Measurements from ENCODE around the gene DPYSL4. TPM values are rescaled to one million over a fixed set of nuclear protein-coding genes. Genes with fewer than 3 reads are reported as not detected.

Gene DPYSL4
- total RNA-seq, 2 experiments from 2014 or later: 1.2 to 1.6 TPM

- CTCF ChIA-PET: interaction anchor here (0.6 to 0.9 kb wide), 2 partner anchors 14 to 93 kb away, joined by 3 to 4 read pairs; no protein-coding TSS in a partner anchor
- H3K4me1 Mint-ChIP-seq: peaks cover 5% of the 10 kb centered on the region
Observed at GRCh38 chr10:132170561-132171361, 16.0 kb upstream of the DPYSL4 start.

DNA sequence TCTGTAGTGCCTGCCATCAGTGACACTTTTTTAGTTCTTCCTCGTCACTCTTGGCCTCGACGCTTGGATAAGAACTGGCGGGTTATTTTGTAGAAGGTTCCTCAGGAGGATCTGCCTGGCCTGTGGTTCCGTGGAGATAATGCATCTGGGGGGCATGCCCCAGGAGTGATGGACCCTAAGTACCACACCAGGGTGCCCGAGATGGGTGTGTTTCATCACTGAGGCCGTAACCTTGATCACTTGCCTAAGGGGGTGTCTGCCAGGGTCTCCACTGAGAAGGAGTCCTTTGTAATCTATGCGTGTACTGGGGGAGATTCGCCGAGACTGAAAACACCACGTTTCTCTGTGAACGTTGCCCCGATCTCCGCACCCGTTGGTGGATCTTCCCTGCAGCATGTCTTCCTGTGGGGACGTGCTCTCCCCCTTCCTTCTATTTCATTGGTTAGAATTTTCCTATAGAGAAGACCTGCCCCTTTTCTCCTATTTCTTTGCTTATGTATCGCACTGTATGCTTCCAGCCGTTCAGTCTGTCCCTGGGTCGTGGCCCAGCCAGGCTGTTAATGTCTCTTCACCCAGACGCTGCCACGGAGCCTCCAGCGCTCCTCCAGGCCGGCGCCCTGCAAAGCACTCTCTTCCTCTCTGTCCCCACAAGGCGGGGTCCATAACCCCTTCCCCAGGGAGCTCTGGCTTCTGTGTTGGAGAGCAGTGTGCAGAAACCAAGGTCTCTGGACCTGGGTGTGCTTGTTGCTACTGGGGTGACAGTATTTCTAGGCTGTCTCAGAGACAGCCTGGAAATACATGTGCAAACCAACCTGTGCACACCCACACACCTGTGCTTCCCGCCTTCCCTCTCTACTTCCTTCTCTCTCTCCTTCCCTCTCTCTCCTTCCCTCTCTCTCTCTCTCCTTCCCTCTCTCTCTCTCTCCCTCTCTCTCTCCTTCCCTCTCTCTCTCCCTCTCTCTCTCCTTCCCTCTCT lies 14.4 kb upstream of the DPYSL4 start:
- H3K9me3 Mint-ChIP-seq: peaks cover 11% of the 10 kb centered on the region
- H3K27me3 Mint-ChIP-seq: peaks cover 18% of the 10 kb centered on the region
- H3K27ac Mint-ChIP-seq: no peak overlapping the region
- H3K4me1 Mint-ChIP-seq: no peaks in the 10 kb centered on the region
- H3K36me3 Mint-ChIP-seq (ENCODE audit: low read depth): peaks cover 4% of the 10 kb centered on the region
- POLR2A ChIA-PET: interaction anchor here (0.6 kb wide), 1 partner anchor 262 kb away, joined by 3 read pairs; no protein-coding TSS in a partner anchor
- CTCF ChIA-PET: no interaction called here
- no peak for DNase-seq
- H3K4me3 Mint-ChIP-seq: no peak overlapping the region

More at GRCh38 chr10:132170561-132171361, 16.0 kb upstream of the DPYSL4 start:
- Mint-ChIP-seq H3K4me3 (no peak overlapping the region), H3K27ac (no peak overlapping the region), H3K9me3 (peaks cover 11% of the 10 kb centered on the region), H3K36me3 (ENCODE audit: low read depth) (peaks cover 4% of the 10 kb centered on the region), H3K27me3 (peaks cover 6% of the 10 kb centered on the region)
- POLR2A ChIA-PET: no interaction called here
- DNase-seq: no peak

DNA sequence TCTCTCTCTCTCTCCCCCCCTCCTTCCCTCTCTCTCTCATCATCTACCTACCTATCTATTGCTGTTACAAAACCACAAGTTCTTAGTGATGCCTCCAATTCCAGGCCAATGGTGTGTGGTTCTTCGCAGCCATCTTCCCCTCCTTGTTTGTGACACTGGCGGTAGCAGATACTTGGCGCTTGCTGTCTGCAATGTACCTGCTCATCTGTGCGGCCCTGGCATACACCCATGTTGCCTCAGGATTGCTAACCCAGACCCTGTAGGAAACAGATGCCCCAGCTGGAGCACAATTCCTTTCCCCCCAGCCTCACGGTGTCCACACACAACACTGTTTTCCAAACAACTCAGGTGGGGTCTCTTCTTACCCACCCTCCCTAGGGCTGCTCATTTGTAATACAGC lies 13.6 kb upstream of the DPYSL4 start:
- no peak for DNase-seq
- H3K27me3 Mint-ChIP-seq: peaks cover 21% of the 10 kb centered on the region
- H3K4me3 Mint-ChIP-seq: peak overlapping the region; percentile 22
- peaks cover 11% of the 10 kb centered on the region for H3K9me3 Mint-ChIP-seq
- H3K27ac Mint-ChIP-seq: no peak overlapping the region
- no peaks in the 10 kb centered on the region for H3K4me1 Mint-ChIP-seq
- H3K36me3 Mint-ChIP-seq (ENCODE audit: low read depth): peaks cover 4% of the 10 kb centered on the region
- ChIA-PET POLR2A (interaction anchor here (0.6 kb wide), 1 partner anchor 261 kb away, joined by 3 read pairs; no protein-coding TSS in a partner anchor), CTCF (no interaction called here)

- Mint-ChIP-seq H3K9me3 (peaks cover 11% of the 10 kb centered on the region), H3K4me3 (no peak overlapping the region), H3K27me3 (peaks cover 21% of the 10 kb centered on the region), H3K4me1 (no peaks in the 10 kb centered on the region), H3K27ac (no peak overlapping the region), H3K36me3 (ENCODE audit: low read depth) (peaks cover 4% of the 10 kb centered on the region)
- CTCF ChIA-PET: no interaction called here
- POLR2A ChIA-PET: no interaction called here
- no peak for DNase-seq
Observed at GRCh38 chr10:132174237-132174636, 12.5 kb upstream of the DPYSL4 start.

- POLR2A ChIA-PET: no interaction called here
- Mint-ChIP-seq H3K4me1 (no peaks in the 10 kb centered on the region), H3K9me3 (peaks cover 11% of the 10 kb centered on the region), H3K4me3 (no peak overlapping the region), H3K27ac (no peak overlapping the region), H3K36me3 (ENCODE audit: low read depth) (peaks cover 4% of the 10 kb centered on the region), H3K27me3 (peaks cover 21% of the 10 kb centered on the region)
- CTCF ChIA-PET: no interaction called here
- DNase-seq: no peak
Observed at GRCh38 chr10:132175408-132175807, 11.3 kb upstream of the DPYSL4 start.

GRCh38 chr10:132175907-132176581 lies 10.7 kb upstream of the DPYSL4 start:
- H3K9me3 Mint-ChIP-seq: peaks cover 16% of the 10 kb centered on the region
- no peak for DNase-seq
- ChIA-PET CTCF (no interaction called here), POLR2A (no interaction called here)
- peaks cover 21% of the 10 kb centered on the region for H3K27me3 Mint-ChIP-seq
- H3K4me1 Mint-ChIP-seq: no peaks in the 10 kb centered on the region
- H3K36me3 Mint-ChIP-seq (ENCODE audit: low read depth): peaks cover 4% of the 10 kb centered on the region
- H3K4me3 Mint-ChIP-seq: no peak overlapping the region
- no peak overlapping the region for H3K27ac Mint-ChIP-seq

GRCh38 chr10:132176623-132177500 lies 9.9 kb upstream of the DPYSL4 start:
- H3K36me3 Mint-ChIP-seq (ENCODE audit: low read depth): peaks cover 4% of the 10 kb centered on the region
- no peak overlapping the region for H3K27ac Mint-ChIP-seq
- no peaks in the 10 kb centered on the region for H3K4me1 Mint-ChIP-seq
- H3K27me3 Mint-ChIP-seq: peaks cover 21% of the 10 kb centered on the region
- H3K9me3 Mint-ChIP-seq: peaks cover 16% of the 10 kb centered on the region
- CTCF ChIA-PET: no interaction called here
- DNase-seq: no peak
- POLR2A ChIA-PET: no interaction called here
- H3K4me3 Mint-ChIP-seq: no peak overlapping the region

DNA sequence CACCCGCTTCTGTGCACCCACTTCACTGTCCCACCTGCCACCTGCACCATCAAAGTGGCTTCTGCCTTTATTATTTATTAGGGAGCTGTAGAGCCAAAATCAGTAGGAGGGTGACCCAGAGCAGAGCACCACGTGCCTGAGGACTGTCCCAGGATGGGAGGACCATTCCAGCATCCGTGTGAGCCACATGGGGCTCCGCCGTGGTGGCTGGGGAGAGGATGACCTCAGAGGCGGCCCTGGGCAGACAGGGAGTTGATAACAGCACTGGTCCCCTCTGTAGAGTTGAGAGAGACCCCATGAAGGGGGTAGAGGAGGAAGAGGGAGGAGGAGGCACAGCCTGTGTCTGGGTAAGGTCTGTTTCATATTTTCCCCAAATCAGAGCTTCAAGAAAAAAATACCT lies 8.7 kb upstream of the DPYSL4 start:
- Mint-ChIP-seq H3K36me3 (ENCODE audit: low read depth) (peaks cover 4% of the 10 kb centered on the region), H3K4me3 (no peak overlapping the region), H3K9me3 (peaks cover 16% of the 10 kb centered on the region), H3K27ac (no peak overlapping the region), H3K27me3 (peaks cover 23% of the 10 kb centered on the region), H3K4me1 (no peaks in the 10 kb centered on the region)
- CTCF ChIA-PET: no interaction called here
- no peak for DNase-seq
- POLR2A ChIA-PET: no interaction called here

DNA sequence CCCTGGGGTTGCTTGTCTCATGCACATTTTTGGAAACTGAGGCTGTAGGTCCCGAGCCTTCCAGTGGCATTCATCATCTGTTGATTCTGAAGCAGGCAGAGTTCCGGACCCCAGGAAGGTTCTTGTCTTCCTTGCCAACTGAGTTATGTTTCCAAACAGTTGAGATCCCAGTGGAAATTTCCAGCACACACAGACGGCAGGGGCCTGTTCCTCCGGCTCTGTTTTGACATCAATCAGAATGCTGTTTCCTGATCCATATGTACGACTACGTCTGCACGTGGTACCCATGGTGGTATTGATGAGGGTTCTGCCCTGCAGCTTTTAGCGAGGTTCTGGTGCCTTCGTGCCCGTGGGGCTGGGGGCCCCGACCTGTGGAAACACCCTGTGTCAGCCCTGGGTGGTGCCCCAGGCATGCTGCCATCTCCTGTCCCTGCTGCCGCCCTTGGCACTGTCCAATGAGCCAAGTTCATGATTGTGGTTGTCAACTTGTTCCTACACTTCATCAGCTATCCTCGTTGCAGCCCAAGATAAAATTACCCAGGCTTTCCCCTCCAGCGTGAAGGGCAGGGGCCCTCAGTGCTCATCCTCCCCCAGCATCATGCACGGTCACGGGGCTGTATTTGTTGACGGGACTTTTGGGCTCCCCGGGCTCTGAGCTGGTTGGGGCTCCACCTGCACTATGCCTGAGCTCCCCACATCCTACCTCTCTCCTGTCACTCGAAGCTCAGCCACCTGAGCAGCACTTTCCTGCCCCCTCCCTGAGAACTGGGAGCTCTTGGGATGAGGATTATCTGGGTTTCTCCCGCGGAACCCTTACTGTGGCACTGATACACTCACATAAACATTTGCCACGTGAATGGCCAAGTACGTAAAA lies 7.8 kb upstream of the DPYSL4 start:
- Mint-ChIP-seq H3K4me3 (no peak overlapping the region), H3K4me1 (no peaks in the 10 kb centered on the region), H3K36me3 (ENCODE audit: low read depth) (no peaks in the 10 kb centered on the region), H3K9me3 (peaks cover 11% of the 10 kb centered on the region), H3K27me3 (peaks cover 29% of the 10 kb centered on the region), H3K27ac (peak overlapping the region; percentile 19)
- DNase-seq: no peak
- ChIA-PET POLR2A (no interaction called here), CTCF (no interaction called here)

DNA sequence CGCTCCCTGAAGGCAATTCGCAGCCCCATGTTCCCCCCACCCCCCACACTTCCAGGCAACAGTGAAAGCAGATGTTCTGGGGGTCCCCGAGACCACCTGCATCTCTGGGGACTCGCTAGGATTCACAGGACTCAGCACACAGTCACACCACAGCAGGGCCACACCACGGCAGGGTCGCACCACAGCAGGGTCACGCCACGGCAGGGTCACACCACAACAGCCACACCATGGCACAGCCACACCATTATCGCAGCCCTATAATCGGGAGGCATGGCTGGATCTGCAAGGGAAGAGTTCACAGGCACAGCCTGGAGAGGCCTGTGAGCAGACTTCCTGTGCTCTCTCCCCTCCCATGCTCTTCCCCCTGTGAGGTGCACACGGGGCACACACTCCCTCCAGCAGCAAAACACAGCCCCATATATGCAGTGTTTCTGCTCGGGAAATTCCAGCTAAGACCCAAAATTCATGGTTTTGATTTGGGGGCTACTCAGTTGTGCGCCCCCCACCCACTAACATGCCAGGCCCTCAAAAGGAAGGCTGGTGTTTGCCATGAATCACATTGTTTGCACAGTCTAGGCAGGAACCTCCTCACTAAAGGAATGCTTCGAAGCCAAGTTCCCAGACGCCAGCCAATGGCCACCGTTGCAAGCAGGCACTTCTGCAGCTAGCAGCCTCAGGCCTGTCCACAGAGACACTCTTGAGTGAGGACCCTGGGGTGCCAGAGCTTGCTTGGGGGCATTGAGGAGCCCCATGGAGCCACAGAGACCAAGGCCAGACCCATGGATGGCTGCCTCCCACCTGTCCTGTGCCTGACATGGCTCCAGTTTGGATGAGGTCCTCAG lies 7.0 kb upstream of the DPYSL4 start:
- DNase-seq: no peak
- Mint-ChIP-seq H3K4me1 (peaks cover under 1% of the 10 kb centered on the region), H3K27me3 (peaks cover 35% of the 10 kb centered on the region), H3K9me3 (peaks cover 8% of the 10 kb centered on the region), H3K27ac (peak overlapping the region; percentile 19), H3K4me3 (no peak overlapping the region), H3K36me3 (ENCODE audit: low read depth) (no peaks in the 10 kb centered on the region)
- CTCF ChIA-PET: no interaction called here
- POLR2A ChIA-PET: no interaction called here

DNA sequence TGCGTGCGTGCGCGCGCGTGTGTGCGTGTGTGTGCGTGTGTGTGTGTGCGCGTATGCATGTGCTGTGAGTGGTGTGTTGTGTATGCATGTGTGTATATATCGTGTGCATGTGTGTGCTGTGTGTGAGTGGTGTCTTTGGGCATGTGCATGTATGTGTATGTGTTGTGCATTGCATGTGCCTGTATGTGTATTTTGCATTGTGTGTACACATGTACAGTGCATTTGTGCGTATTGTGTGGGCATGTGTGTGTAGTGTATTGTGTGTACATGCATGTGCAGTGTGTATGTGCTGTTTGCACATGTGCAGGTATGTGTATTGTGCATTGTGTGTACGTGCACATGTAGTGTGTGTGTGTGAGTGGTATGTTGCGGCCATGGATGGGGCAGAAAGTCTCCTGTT lies 6.0 kb upstream of the DPYSL4 start:
- H3K4me3 Mint-ChIP-seq: no peak overlapping the region
- CTCF ChIA-PET: no interaction called here
- no peaks in the 10 kb centered on the region for H3K36me3 Mint-ChIP-seq (ENCODE audit: low read depth)
- H3K4me1 Mint-ChIP-seq: peaks cover 3% of the 10 kb centered on the region
- H3K27ac Mint-ChIP-seq: no peak overlapping the region
- no peak for DNase-seq
- POLR2A ChIA-PET: no interaction called here
- H3K27me3 Mint-ChIP-seq: peaks cover 37% of the 10 kb centered on the region
- peaks cover 5% of the 10 kb centered on the region for H3K9me3 Mint-ChIP-seq

Data from activated CD4-positive, alpha-beta T cell treated with anti-CD3 and anti-CD28 coated beads, Interleukin-2, amount 10 ng/mL, durations not matched to agents 7 days and 5 days (primary cell).